GF-D8 (cell line): ENCODE measurements around the gene DISP3.
"Not testable (repeated sequence)": the region's sequence is repeated elsewhere in the genome, so short reads cannot be mapped to it uniquely, and the experiment has no call there.

Experiments
- DNase-seq: peaks from one replicate; lab custom pipeline; 2025; lab: John Stamatoyannopoulos, UW

Gene DISP3

DNA sequence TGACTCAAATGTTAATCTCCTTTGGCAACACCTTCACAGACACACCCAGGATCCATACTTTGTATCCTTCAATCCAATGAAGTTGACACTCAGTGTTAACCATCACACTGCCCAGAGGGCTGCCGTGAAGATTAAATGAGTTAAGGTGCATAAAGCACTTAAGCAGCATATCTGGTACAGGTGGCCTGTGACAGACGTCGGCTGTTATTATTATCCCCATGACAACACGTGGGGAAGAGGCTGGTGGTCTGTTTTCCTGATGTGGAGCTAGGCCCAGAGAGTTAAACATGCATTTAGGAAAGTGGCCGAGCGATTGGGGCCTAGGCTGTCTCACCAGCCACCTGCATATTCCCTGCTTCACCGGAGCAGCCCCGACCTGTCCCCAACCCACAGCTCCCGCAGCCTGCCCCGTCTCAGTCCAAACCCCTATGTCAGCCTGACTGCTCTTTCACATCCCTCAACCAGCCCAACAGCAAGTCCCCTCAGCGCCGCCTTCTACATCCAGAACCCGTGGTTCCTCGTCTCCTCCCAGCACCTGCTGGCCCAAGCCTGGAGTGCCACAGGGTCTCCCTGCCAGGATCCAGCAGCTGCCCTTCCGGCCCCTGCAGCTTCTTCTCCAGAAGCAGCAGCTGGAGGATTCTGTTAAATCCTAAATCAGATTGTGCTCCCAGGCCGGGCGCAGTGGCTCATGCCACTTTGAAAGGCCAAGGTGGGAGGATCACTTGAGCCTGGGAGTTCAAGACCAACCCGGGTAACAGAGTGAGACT is 97.3 kb downstream of the DISP3 start:
- no peak for DNase-seq

DNA sequence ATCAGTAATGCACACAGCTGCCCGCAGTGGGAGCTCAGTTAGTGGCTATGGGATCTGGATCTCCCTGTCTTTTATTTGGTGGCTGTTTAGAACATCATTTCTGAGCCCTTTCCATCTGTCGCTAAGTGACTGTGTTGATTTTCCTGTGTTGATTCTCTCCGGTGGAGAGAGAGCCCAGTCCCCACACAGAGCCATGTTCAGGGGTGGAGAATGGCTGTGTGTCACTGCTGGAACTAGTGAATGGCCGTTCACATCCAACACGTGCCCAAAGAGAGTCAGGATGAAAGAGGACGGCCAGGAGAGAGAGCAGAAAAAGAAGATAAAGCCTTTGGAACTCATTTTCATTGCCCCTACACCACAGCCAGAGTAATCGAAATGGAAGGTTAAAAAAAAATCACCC is 99.0 kb downstream of the DISP3 start:
- DNase-seq = no peak

DNA sequence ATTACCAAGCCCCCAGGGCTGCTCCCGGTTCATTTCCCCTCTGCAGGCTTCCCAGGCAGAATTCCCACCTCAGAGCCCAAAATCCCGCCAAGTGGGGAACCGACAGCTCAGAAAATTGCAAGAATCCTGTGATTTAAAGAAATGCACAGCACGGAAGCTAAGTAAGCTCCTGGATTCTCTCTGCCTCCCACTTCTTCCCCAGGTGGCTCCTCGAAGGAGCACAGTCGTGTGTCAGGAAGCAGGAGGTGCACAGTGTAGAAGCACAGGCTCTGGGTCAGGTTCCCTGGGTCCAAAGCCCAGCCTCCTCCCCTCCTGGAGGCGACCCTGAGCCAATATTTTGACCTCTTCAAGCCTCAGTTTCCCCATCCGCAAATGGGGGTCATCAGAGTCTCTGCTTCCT is 100.6 kb downstream of the DISP3 start:
- DNase-seq = no peak

DNA sequence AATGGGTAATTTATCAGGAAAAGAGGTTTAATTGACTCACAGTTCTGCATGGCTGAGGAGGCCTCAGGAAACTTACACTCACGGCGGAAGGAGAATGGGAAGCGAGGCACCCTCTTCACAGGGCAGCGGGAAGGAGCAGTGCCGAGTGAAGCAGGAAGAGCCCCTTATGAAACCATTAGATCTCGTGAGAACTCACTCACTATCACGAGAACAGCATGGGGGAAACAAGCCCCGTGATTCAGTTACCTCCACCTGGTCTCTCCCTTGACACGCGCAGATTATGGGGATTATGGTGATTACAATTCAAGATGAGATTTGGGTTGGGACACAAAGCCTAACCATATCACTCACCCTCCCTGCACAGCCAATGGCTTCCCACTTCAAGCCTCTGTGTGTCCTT is 101.1 kb downstream of the DISP3 start:
- not testable (repeated sequence) for DNase-seq

DNA sequence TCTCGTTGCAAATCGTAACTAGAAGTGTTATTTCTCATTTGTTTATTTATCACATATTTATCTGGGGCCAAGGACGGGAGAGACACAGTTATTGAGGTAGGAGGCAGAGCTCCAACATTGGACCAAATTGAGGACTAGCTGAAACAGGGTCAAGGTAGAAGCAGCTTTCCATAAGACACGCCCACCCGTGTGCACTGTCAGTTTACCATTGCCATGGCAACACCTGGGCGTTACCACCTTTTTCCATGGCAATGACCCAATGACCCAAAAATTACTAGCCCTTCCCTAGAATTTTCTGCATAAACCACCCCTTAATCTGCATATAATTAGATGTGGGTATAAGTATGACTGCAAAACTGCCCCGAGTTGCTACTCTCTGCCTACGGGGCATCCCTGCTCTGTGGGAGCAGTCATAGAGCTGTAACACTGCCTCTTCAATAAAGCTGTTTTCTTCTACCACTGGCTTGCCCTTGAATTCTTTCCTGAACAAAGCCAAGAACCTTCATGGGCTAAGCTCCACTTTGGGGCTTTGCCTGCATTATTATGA is 102.6 kb downstream of the DISP3 start:
- DNase-seq = no peak

DNA sequence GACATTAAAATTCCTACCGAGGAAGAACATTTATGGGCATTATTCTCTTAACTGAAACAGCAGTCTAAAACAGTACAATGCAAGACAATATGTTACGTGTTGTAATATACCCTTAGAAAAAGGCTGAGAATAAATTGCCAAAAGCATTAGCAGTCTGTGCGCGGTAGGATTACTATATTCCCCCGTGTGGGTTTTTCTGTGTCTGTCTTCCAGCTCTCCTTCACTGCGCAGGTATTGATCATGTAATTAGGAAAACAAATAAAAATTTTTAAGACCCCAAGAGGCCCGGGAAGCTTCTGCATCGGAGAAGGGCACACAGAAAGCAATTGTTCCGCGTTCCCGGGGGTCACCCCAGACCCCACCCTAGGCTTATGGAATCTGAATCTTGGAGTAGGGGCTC is 106.4 kb downstream of the DISP3 start:
- no peak for DNase-seq
